ENCODE results near the gene NAT8.
"Not testable (repeated sequence)": the region's sequence is repeated elsewhere in the genome, so short reads cannot be mapped to it uniquely, and the experiment has no call there.

Gene NAT8

GRCh38 chr2:73636977-73637376, 5.2 kb downstream of the NAT8 start:
- DNase-seq (ENCODE audit: low read depth): not testable (repeated sequence)

- not testable (repeated sequence) for DNase-seq (ENCODE audit: low read depth)
These were observed 11.5 kb downstream of the NAT8 start for GRCh38 chr2:73630662-73631266.

GRCh38 chr2:73628493-73628892, 13.7 kb downstream of the NAT8 start:
- DNase-seq (ENCODE audit: low read depth): not testable (repeated sequence)

- not testable (repeated sequence) for DNase-seq (ENCODE audit: low read depth)
These were observed 16.0 kb downstream of the NAT8 start for GRCh38 chr2:73626237-73626636.

GRCh38 chr2:73624625-73625024, 17.6 kb downstream of the NAT8 start:
- DNase-seq (ENCODE audit: low read depth): not testable (repeated sequence)

GRCh38 chr2:73624036-73624435, 18.2 kb downstream of the NAT8 start:
- DNase-seq (ENCODE audit: low read depth): not testable (repeated sequence)

GRCh38 chr2:73619925-73620324, 22.3 kb downstream of the NAT8 start:
- not testable (repeated sequence) for DNase-seq (ENCODE audit: low read depth)

- no peak for DNase-seq (ENCODE audit: low read depth)
These were observed 27.2 kb downstream of the NAT8 start for GRCh38 chr2:73614997-73615396.

GRCh38 chr2:73614105-73614504, 28.1 kb downstream of the NAT8 start:
- DNase-seq (ENCODE audit: low read depth): no peak

- no peak for DNase-seq (ENCODE audit: low read depth)
These were observed 30.4 kb downstream of the NAT8 start for GRCh38 chr2:73611867-73612266.

GRCh38 chr2:73611193-73611592, 31.0 kb downstream of the NAT8 start:
- DNase-seq (ENCODE audit: low read depth): no peak

GRCh38 chr2:73610111-73610510, 32.1 kb downstream of the NAT8 start:
- no peak for DNase-seq (ENCODE audit: low read depth)

- DNase-seq (ENCODE audit: low read depth): not testable (repeated sequence)
These were observed 37.6 kb downstream of the NAT8 start for GRCh38 chr2:73604589-73604988.

GRCh38 chr2:73603099-73603588, 39.1 kb downstream of the NAT8 start:
- not testable (repeated sequence) for DNase-seq (ENCODE audit: low read depth)

GRCh38 chr2:73601780-73602179, 40.4 kb downstream of the NAT8 start:
- no peak for DNase-seq (ENCODE audit: low read depth)

- no peak for DNase-seq (ENCODE audit: low read depth)
These were observed 48.0 kb downstream of the NAT8 start for GRCh38 chr2:73594251-73594650.

- no peak for DNase-seq (ENCODE audit: low read depth)
These were observed 48.5 kb downstream of the NAT8 start for GRCh38 chr2:73593680-73594079.

Data from activated T-cell treated with anti-CD3 and anti-CD28 coated beads for 24 hours (primary cell).